Esophagus muscularis mucosa (tissue), 2 donors: ENCODE data around the gene CUX1.

Source experiments
- POLR2A ChIP-seq: fragments of 450-650 bp; IDR thresholded peaks from one replicate; pipeline ENCODE4 v1.6.1; 2017; ENCODE audit warnings: antibody characterized with exemption, moderate library complexity, mild to moderate bottlenecking, low read depth
- POLR2AphosphoS5 ChIP-seq, 2 donors: sonication (generic); formaldehyde crosslinking; IDR thresholded peaks; one replicate each; pipeline ENCODE4 v1.6.1; 2017; ENCODE audit warnings: antibody characterized with exemption in 2 of 2

GRCh38 chr7:102260856-102261255 is 443.4 kb downstream of the CUX1 start:
- TF ChIP-seq POLR2A, result no peak
- TF ChIP-seq POLR2AphosphoS5 (IDR thresholded peaks at IDR 0.05), result no peak
